Neuronal stem cell (in vitro differentiated cells): Measurements from ENCODE around the gene WWC1.

Experiments used
- DNase-seq: peaks from one replicate; pipeline ENCODE4 v3.0.0-alpha.2; 2013; ENCODE audit warnings: low spot score
- H2AFZ ChIP-seq: one replicate; pipeline ENCODE4 v1.6.1; 2013; ENCODE audit warnings: mild to moderate bottlenecking, low read length, inconsistent platforms
- H2AK5ac ChIP-seq: 2 replicates; pipeline ENCODE4 v1.6.1; 2013; ENCODE audit warnings: low read depth, mild to moderate bottlenecking, inconsistent platforms, low read length, moderate library complexity, mixed read lengths
- H2BK120ac ChIP-seq: 2 replicates; pipeline ENCODE4 v1.6.1; 2013; ENCODE audit warnings: low read depth, mild to moderate bottlenecking, inconsistent platforms, low read length, moderate library complexity, mixed read lengths
- H2BK12ac ChIP-seq: one replicate; pipeline ENCODE4 v1.6.1; 2013; ENCODE audit warnings: low read length, inconsistent platforms
- H2BK15ac ChIP-seq: 2 replicates; pipeline ENCODE4 v1.6.1; 2013; ENCODE audit warnings: mild to moderate bottlenecking, low read length, inconsistent platforms, mixed read lengths
- H2BK5ac ChIP-seq: one replicate; pipeline ENCODE4 v1.6.1; 2013; ENCODE audit warnings: inconsistent platforms, mild to moderate bottlenecking, low read length, moderate library complexity
- H3K14ac ChIP-seq: one replicate; pipeline ENCODE4 v1.6.1; 2013; ENCODE audit warnings: low read length, inconsistent platforms
- H3K18ac ChIP-seq: 2 replicates; pipeline ENCODE4 v1.6.1; 2013; ENCODE audit warnings: low read length, inconsistent platforms
- H3K23ac ChIP-seq: 2 replicates; pipeline ENCODE4 v1.6.1; 2013; ENCODE audit warnings: low read depth, mild to moderate bottlenecking, mixed read lengths, low read length, inconsistent platforms; ENCODE audit not compliant: poor library complexity
- H3K27ac ChIP-seq: replicated peaks from 3 replicates; pipeline ENCODE4 v1.5.1; 2013; ENCODE audit warnings: low read length, inconsistent platforms
- H3K27me3 ChIP-seq, 3 experiments: 2 replicates each; pipeline ENCODE4 v1.6.1; 2013; ENCODE audit warnings: low read length in 3 of 3, mild to moderate bottlenecking in 2 of 3, inconsistent platforms in 1 of 3, low read depth in 1 of 3, mixed read lengths in 1 of 3, moderate library complexity in 1 of 3; ENCODE audit not compliant: control insufficient read depth in 3 of 3, insufficient read depth in 3 of 3
- H3K36me3 ChIP-seq, 2 donors: replicated peaks in 1 of 2; 2 replicates each; pipeline ENCODE4 v1.6.1; 2013; ENCODE audit warnings: low read length in 2 of 2; ENCODE audit not compliant: control insufficient read depth in 2 of 2, insufficient read depth in 2 of 2
- H3K4ac ChIP-seq: 2 replicates; pipeline ENCODE4 v1.6.1; 2013; ENCODE audit warnings: inconsistent platforms, mild to moderate bottlenecking, low read length, moderate library complexity
- H3K4me1 ChIP-seq, 2 donors: 1 replicate in 1 of 2; 2 replicates in 1 of 2; pipeline ENCODE4 v1.6.1; 2013; ENCODE audit warnings: low read length in 2 of 2, low read depth in 1 of 2; ENCODE audit not compliant: control insufficient read depth in 2 of 2, insufficient read depth in 1 of 2
- H3K4me2 ChIP-seq: one replicate; pipeline ENCODE4 v1.6.1; 2013; ENCODE audit warnings: mild to moderate bottlenecking, low read length, inconsistent platforms; ENCODE audit not compliant: insufficient read depth, poor library complexity, severe bottlenecking
- H3K4me3 ChIP-seq, 2 donors: 2 replicates each; pipeline ENCODE4 v1.5.1; 2013; ENCODE audit warnings: low read length in 2 of 2, mild to moderate bottlenecking in 2 of 2, inconsistent platforms in 1 of 2, moderate library complexity in 1 of 2
- H3K79me1 ChIP-seq: one replicate; pipeline ENCODE4 v1.6.1; 2013; ENCODE audit warnings: low read depth, mild to moderate bottlenecking, inconsistent platforms, low read length, moderate library complexity
- H3K9ac ChIP-seq: one replicate; pipeline ENCODE4 v1.6.1; 2013; ENCODE audit warnings: mild to moderate bottlenecking, low read depth, low read length, inconsistent platforms; ENCODE audit not compliant: poor library complexity
- H3K9me3 ChIP-seq, 2 donors: replicated peaks in 1 of 2; 2 replicates each; pipeline versions ENCODE3 to v1.6.1; 2013; ENCODE audit warnings: low read length in 2 of 2, mild to moderate bottlenecking in 2 of 2, inconsistent platforms in 1 of 2, low read depth in 1 of 2, mixed read lengths in 1 of 2, moderate library complexity in 1 of 2; ENCODE audit not compliant: control insufficient read depth in 2 of 2, insufficient read depth in 1 of 2
- H4K8ac ChIP-seq: one replicate; pipeline ENCODE4 v1.6.1; 2013; ENCODE audit warnings: low read depth, mild to moderate bottlenecking, inconsistent platforms, low read length, moderate library complexity
- H4K91ac ChIP-seq: one replicate; pipeline ENCODE4 v1.6.1; 2013; ENCODE audit warnings: low read length, low read depth, mild to moderate bottlenecking, inconsistent platforms; ENCODE audit not compliant: poor library complexity
- WGBS, 2 donors: extraction: QIAGEN DNeasy Blood & Tissue Kit; methylation state at CpG; one replicate each; pipeline ENCODE4 v1.1.7; 2013; ENCODE audit warnings: missing lambda C conversion rate in 2 of 2, mixed read lengths in 1 of 2; ENCODE audit not compliant: insufficient read length in 2 of 2, insufficient replicate concordance in 1 of 2; ENCODE audit errors: extremely low coverage in 2 of 2; 5-methylcytosine and 5-hydroxymethylcytosine counted together

WWC1 gene

DNA sequence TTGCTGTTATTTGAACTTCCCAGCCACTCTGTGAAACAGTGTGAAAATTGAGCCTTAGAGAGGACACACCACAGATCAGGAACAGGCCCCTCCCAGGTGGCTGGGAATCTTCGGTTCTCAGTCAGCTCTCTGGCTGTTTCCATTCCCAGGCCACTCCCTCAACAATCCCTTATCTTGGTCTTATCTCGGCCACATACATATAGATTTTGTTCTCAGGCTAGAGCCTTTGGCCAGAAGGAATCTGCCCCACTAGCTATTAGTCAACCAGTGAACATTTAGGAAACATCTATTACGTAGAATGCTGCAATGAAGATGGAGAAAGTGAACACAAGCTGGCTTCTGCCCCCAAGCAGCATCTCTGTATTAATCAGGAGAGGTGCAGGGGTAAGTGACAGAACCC lies 21.0 kb upstream of the WWC1 start:
- no peak for DNase-seq
- no peak overlapping the region for H2BK15ac ChIP-seq
- no CpG with 5 or more reads among the region's 3 CpGs for WGBS, 2 donors

DNA sequence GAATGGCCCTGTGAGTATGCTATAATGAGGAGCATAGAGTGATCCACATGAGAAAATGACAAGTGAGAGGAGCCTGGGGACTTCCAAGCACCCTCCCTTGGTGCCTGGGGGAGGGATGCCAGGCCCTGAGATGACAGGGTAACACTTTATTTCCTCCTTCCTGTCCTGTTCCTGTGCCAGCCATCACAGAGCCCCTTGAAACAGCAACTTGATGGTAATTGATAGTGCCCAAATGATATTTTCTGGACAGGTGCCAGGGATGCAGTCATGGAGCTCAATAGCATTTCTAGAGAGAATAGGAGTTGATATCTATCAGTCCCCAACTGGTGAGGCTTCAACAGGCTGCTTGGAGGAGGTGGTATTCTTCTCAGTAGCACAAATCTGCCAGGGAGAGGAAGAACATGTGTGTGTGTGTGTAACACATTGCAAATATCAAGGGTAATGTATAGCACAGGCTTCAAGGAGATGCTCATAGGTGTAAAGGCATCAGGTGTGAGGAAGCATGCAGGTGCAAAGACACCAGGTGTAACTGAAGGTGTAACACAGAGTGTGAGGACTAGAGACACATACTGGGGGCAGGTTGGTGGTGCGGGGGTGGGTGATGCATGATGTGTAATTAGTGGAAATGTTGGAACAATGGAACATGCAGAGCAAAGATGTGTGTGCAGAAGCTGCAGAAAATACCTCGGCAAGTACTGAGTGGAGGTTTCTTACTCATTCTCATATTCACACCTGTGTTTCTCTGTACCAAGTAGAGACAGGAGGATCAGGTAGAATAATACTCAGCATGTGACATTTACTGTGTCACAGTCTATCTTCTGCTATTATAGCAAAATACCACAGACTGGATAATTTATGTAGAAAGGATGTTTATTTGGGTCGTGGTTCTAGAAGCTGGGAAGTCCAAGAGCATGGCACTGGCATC lies 18.1 kb upstream of the WWC1 start:
- DNase-seq: no peak
- no peak overlapping the region for H3K23ac ChIP-seq
- no peak overlapping the region for H2BK15ac ChIP-seq

More for the DNA sequence above, 21.0 kb upstream of the WWC1 start:
- H3K9ac ChIP-seq: no peak overlapping the region
- H3K79me1 ChIP-seq: no peaks in the 10 kb centered on the region
- H3K4me2 ChIP-seq: no peak overlapping the region
- H3K27ac ChIP-seq: no peak overlapping the region
- H3K23ac ChIP-seq: no peak overlapping the region
- H3K18ac ChIP-seq: no peak overlapping the region
- no peak overlapping the region for H2AK5ac ChIP-seq
- no peak overlapping the region for H3K4me3 ChIP-seq
- peaks cover 3% of the 10 kb centered on the region in 2 donors for H3K4me1 ChIP-seq
- H3K9me3 ChIP-seq: no peaks in the 10 kb centered on the region
- H3K36me3 ChIP-seq: no peaks in the 10 kb centered on the region
- no peak overlapping the region for H2BK120ac ChIP-seq
- no peak overlapping the region for H4K91ac ChIP-seq
- no peak overlapping the region for H3K4ac ChIP-seq
- no peak overlapping the region for H4K8ac ChIP-seq
- H3K27me3 ChIP-seq: no peaks in the 10 kb centered on the region
- H2BK12ac ChIP-seq: no peak overlapping the region
- no peak overlapping the region for H3K14ac ChIP-seq
- H2AFZ ChIP-seq: peak overlapping the region; percentile 93
- H2BK5ac ChIP-seq: no peak overlapping the region

DNA sequence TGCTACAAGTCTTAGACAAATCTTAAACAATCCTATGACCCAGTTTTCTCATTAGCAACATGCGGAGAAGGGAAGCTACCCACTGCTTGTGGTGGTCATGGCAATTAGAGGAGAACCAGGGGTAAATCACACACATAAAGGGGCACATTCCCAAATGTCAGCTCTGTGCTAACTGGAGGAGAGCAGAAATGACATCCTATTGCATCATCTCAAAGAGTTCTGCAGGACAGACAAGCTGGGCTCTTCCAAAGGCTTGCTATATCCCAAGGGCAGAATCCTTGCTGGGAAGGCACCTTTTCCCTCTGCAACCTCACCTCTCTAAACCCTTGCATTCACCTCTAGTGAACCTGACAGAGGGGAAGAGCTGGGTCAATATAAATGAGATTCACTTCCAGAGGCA lies 17.0 kb upstream of the WWC1 start:
- Histone ChIP-seq H2BK120ac (no peak overlapping the region), H3K4me1 (peaks cover 4 to 11% of the 10 kb centered on the region in 2 donors), H3K27me3 (peaks cover 0 to 4% (median 0%) of the 10 kb centered on the region in 3 experiments), H3K9me3 (no peaks in the 10 kb centered on the region), H3K79me1 (no peaks in the 10 kb centered on the region), H3K18ac (no peak overlapping the region), H4K8ac (no peak overlapping the region), H2AFZ (no peak overlapping the region), H3K14ac (no peak overlapping the region), H2AK5ac (no peak overlapping the region), H3K36me3 (no peaks in the 10 kb centered on the region), H3K4ac (no peak overlapping the region), H2BK5ac (no peak overlapping the region), H2BK15ac (no peak overlapping the region), H3K4me3 (no peak overlapping the region), H4K91ac (no peak overlapping the region), H3K23ac (no peak overlapping the region), H3K4me2 (no peak overlapping the region), H2BK12ac (no peak overlapping the region), H3K27ac (no peak overlapping the region), H3K9ac (no peak overlapping the region)
- WGBS, 2 donors: no CpG with 5 or more reads among the region's 1 CpG
- DNase-seq: no peak

More for the DNA sequence above, 18.1 kb upstream of the WWC1 start:
- H3K4me3 ChIP-seq: no peak overlapping the region
- no peak overlapping the region for H3K4ac ChIP-seq
- H3K4me2 ChIP-seq: no peak overlapping the region
- H3K18ac ChIP-seq: no peak overlapping the region
- H3K79me1 ChIP-seq: no peaks in the 10 kb centered on the region
- H2BK12ac ChIP-seq: no peak overlapping the region
- H2BK5ac ChIP-seq: no peak overlapping the region
- H3K4me1 ChIP-seq: peaks cover 6 to 11% of the 10 kb centered on the region in 2 donors
- H2AFZ ChIP-seq: no peak overlapping the region
- no peak overlapping the region for H2AK5ac ChIP-seq
- H4K8ac ChIP-seq: no peak overlapping the region
- H3K27ac ChIP-seq: no peak overlapping the region
- no CpG with 5 or more reads among the region's 3 CpGs for WGBS, 2 donors
- H2BK120ac ChIP-seq: no peak overlapping the region
- H3K9ac ChIP-seq: no peak overlapping the region
- H3K27me3 ChIP-seq: no peaks in the 10 kb centered on the region
- no peaks in the 10 kb centered on the region for H3K9me3 ChIP-seq
- H3K14ac ChIP-seq: no peak overlapping the region
- no peaks in the 10 kb centered on the region for H3K36me3 ChIP-seq
- H4K91ac ChIP-seq: no peak overlapping the region

DNA sequence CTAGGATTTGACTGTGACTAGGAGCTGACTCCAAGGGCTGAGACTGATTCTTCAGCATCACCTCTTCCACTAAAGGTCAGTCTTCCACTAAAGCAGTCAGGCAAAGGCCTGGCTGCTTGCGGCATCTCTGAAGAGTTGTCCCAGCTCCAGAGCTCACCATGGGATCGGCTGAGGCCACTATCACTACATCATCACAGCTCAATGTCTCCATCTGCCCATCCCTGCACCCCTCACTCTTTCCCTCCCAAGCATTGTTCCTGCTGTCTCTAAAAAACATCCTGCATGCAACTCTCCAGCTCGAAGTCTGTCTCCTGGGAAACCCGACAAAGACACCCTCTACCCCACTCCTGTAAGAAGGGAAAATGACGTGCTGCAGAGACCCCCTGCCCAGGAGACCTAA lies 15.5 kb upstream of the WWC1 start:
- Histone ChIP-seq H4K8ac (no peak overlapping the region), H3K4me2 (no peak overlapping the region), H2BK12ac (peak overlapping the region; percentile 7), H3K9ac (peak overlapping the region; percentile 54), H3K4me3 (no peak overlapping the region), H3K23ac (no peak overlapping the region), H2BK15ac (no peak overlapping the region), H3K18ac (peak overlapping the region; percentile 52), H2AK5ac (peak overlapping the region; percentile 40), H3K14ac (no peak overlapping the region), H3K27me3 (peaks cover 0 to 4% (median 0%) of the 10 kb centered on the region in 3 experiments), H4K91ac (no peak overlapping the region), H2BK120ac (no peak overlapping the region), H3K36me3 (no peaks in the 10 kb centered on the region), H3K9me3 (no peaks in the 10 kb centered on the region), H3K79me1 (no peaks in the 10 kb centered on the region), H2BK5ac (no peak overlapping the region), H3K4me1 (peaks cover 4 to 8% of the 10 kb centered on the region in 2 donors), H3K27ac (no peak overlapping the region), H3K4ac (no peak overlapping the region), H2AFZ (peak overlapping the region; percentile 16)
- WGBS, 2 donors: no CpG with 5 or more reads among the region's 5 CpGs
- DNase-seq: no peak
